HUES64 (cell line): ENCODE measurements around the gene SLC16A2.
"Not testable (repeated sequence)": the region's sequence is repeated elsewhere in the genome, so short reads cannot be mapped to it uniquely, and the experiment has no call there.

Experiments used
- H3K27ac ChIP-seq: 2 replicates; pipeline ENCODE4 v1.7.0; 2013; ENCODE audit warnings: low read depth, low read length, inconsistent platforms
- H3K27me3 ChIP-seq: 2 replicates; pipeline ENCODE4 v1.6.1; 2013; ENCODE audit warnings: mild to moderate bottlenecking, low read length; ENCODE audit not compliant: insufficient read depth
- H3K36me3 ChIP-seq: 2 replicates; pipeline ENCODE4 v1.6.1; 2013; ENCODE audit warnings: mild to moderate bottlenecking, low read length; ENCODE audit not compliant: insufficient read depth
- H3K4me1 ChIP-seq: 2 replicates; pipeline ENCODE4 v1.6.1; 2013; ENCODE audit warnings: mild to moderate bottlenecking, low read length, moderate library complexity; ENCODE audit not compliant: insufficient read depth
- H3K4me3 ChIP-seq: 2 replicates; pipeline ENCODE4 v1.5.1; 2013; ENCODE audit warnings: mild to moderate bottlenecking, low read length, moderate library complexity
- H3K9ac ChIP-seq: 2 replicates; pipeline ENCODE4 v1.6.1; 2013; ENCODE audit warnings: mild to moderate bottlenecking, low read depth, low read length
- H3K9me3 ChIP-seq: 2 replicates; pipeline ENCODE4 v1.6.1; 2013; ENCODE audit warnings: low read depth, low read length; ENCODE audit not compliant: insufficient read depth
- WGBS: fragments of 150-250, 120-280 bp; methylation state at CpG from one replicate; pipeline ENCODE4 v1.1.7; 2013; ENCODE audit warnings: missing lambda C conversion rate; 5-methylcytosine and 5-hydroxymethylcytosine counted together

Gene SLC16A2

DNA sequence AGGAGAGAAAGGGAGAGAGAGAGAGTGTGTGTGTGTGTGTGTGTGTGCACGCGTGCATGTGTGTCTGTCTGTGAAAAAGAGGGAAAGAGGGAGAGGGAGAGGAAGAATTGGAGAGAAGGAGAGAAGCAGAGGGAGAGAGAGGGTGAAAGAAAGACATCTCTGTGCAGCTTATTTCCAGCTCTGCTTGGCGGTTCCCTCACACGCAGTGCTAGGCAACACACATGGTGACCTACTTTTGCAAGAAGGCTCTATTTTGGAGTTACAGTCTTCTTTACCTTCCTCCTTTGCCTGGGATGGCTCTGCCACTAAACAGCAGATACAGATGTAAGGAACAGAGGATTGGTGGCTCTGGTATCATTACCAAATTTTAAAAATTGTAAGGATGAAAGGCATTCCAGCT is 40.1 kb downstream of the SLC16A2 start:
- WGBS = 89% methylated on average over 4 of the region's 4 CpGs
- H3K4me3 ChIP-seq = no peak overlapping the region
- no peaks in the 10 kb centered on the region for H3K9me3 ChIP-seq
- H3K27me3 ChIP-seq = no peaks in the 10 kb centered on the region
- H3K36me3 ChIP-seq = no peaks in the 10 kb centered on the region
- H3K27ac ChIP-seq = no peak overlapping the region
- no peak overlapping the region for H3K9ac ChIP-seq
- H3K4me1 ChIP-seq = no peaks in the 10 kb centered on the region; the same call in 1 of the 2 replicates

DNA sequence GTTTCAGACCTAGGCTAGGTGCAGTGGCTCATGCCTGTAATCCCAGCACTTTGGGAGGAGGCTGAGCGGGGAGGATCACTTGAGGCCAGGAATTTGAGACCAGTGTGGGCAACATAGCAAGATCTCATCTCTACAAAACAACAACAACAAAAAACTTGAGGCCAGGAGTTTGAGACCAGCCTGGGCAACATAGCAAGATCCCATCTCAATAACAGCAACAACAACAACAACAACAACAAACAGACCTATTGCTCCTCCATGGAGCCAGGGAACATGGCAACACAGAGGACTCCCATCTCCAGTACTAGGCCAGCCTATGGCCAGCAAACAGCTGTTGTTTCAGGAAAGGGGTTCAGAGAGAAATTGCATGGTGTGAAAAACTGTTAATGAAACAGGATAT is 43.4 kb downstream of the SLC16A2 start:
- H3K9me3 ChIP-seq = no peaks in the 10 kb centered on the region
- no peak overlapping the region for H3K27ac ChIP-seq
- no peaks in the 10 kb centered on the region for H3K27me3 ChIP-seq
- H3K4me3 ChIP-seq = no peak overlapping the region
- 100% methylated on average over 1 of the region's 1 CpG for WGBS
- no peaks in the 10 kb centered on the region for H3K4me1 ChIP-seq
- no peak overlapping the region for H3K9ac ChIP-seq
- no peaks in the 10 kb centered on the region for H3K36me3 ChIP-seq

DNA sequence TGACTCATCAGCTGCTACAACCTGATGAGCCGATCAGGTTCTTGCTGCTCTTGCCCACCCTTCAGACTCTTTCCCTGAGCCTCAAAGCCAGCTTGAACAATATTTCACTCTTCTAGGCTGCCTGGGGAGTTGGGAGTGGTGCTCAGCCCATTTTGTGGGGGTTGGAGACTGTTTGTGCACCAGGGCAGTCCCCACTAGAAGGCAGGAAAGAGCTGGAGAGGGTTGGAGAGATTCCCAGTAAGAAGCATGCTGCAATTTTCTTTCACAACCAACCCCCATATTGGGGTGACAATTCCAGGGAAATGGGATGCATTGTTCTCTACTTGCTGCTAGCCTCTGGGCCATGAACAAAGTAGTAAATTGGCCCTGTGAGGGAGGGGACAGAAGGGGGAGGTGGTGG is 44.1 kb downstream of the SLC16A2 start:
- H3K27me3 ChIP-seq = no peaks in the 10 kb centered on the region
- H3K27ac ChIP-seq = no peak overlapping the region
- no peaks in the 10 kb centered on the region for H3K4me1 ChIP-seq
- no peak overlapping the region for H3K9ac ChIP-seq
- H3K9me3 ChIP-seq = no peaks in the 10 kb centered on the region
- WGBS = 100% methylated on average over 1 of the region's 1 CpG
- no peak overlapping the region for H3K4me3 ChIP-seq
- H3K36me3 ChIP-seq = no peaks in the 10 kb centered on the region

DNA sequence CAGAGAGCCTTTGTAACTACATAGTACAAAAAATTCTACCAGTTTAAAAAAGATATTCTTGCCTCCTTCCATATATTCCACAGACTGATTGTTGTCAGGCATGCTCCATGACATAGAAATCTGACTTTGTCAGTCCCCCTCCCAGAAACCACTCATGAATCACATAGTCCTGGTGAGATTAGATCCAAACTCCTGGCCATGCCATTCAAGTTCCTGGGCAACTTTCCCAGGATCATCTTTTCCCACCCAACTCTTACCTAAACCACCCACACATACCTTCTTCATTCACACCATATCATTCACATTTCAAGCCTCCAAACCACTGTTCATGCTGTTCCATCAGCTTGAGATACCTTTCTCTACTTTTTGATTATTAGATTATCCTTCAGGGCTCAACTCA is 46.4 kb downstream of the SLC16A2 start:
- Histone ChIP-seq H3K36me3 (no peaks in the 10 kb centered on the region), H3K27me3 (no peaks in the 10 kb centered on the region), H3K9me3 (no peaks in the 10 kb centered on the region), H3K9ac (no peak overlapping the region), H3K4me3 (no peak overlapping the region), H3K27ac (no peak overlapping the region), H3K4me1 (no peaks in the 10 kb centered on the region)

DNA sequence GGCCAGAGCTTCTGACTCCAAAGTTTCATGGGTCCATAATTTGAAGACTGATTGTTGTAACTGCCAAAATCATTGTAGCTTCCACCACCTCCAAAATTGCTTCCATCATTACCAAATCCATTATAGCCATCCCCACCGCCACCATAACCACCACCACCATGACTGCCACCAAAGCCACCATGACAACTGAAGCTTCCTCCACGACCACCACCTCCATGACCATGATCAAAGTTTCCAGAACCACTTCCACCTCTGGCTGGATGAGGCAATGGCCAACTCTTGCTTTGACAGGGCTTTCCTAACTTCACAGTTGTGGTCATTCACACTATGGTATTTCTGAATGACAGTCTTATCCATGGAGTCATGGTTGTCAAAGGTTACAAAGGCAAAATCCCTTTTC is 51.8 kb downstream of the SLC16A2 start:
- not testable (repeated sequence) for H3K36me3 ChIP-seq, H3K27me3 ChIP-seq, H3K9me3 ChIP-seq, H3K9ac ChIP-seq, H3K4me3 ChIP-seq, H3K4me1 ChIP-seq, H3K27ac ChIP-seq
- WGBS = 95% methylated on average over 2 of the region's 2 CpGs

- no peak overlapping the region for H3K27ac ChIP-seq
- no peak overlapping the region for H3K9ac ChIP-seq
- H3K9me3 ChIP-seq = no peaks in the 10 kb centered on the region
- peaks cover 25% of the 10 kb centered on the region; the same call in 1 of the 2 replicates for H3K4me1 ChIP-seq
- no peaks in the 10 kb centered on the region for H3K27me3 ChIP-seq
- WGBS = 86% methylated on average over 1 of the region's 1 CpG
- no peak overlapping the region for H3K4me3 ChIP-seq
- H3K36me3 ChIP-seq = no peaks in the 10 kb centered on the region
Measured at GRCh38 chrX:74490247-74490646, 69.0 kb downstream of the SLC16A2 start.

- H3K9me3 ChIP-seq = no peaks in the 10 kb centered on the region
- no peaks in the 10 kb centered on the region for H3K36me3 ChIP-seq
- no peak overlapping the region for H3K9ac ChIP-seq
- H3K4me3 ChIP-seq = no peak overlapping the region
- 4% methylated on average over 3 of the region's 3 CpGs for WGBS
- H3K4me1 ChIP-seq = peaks cover 25% of the 10 kb centered on the region; the same call in 1 of the 2 replicates
- H3K27me3 ChIP-seq = no peaks in the 10 kb centered on the region
- peak overlapping the region; percentile 41; the same call in 1 of the 2 replicates for H3K27ac ChIP-seq
Measured at GRCh38 chrX:74492720-74493201, 71.5 kb downstream of the SLC16A2 start.

- no peaks in the 10 kb centered on the region for H3K9me3 ChIP-seq
- no peaks in the 10 kb centered on the region for H3K36me3 ChIP-seq
- WGBS = 35% methylated on average over 3 of the region's 3 CpGs
- H3K9ac ChIP-seq = no peak overlapping the region
- H3K4me1 ChIP-seq = peaks cover 25% of the 10 kb centered on the region; the same call in 1 of the 2 replicates
- no peaks in the 10 kb centered on the region for H3K27me3 ChIP-seq
- H3K4me3 ChIP-seq = no peak overlapping the region
- no peak overlapping the region; the same call in 1 of the 2 replicates for H3K27ac ChIP-seq
Measured at GRCh38 chrX:74493806-74494205, 72.5 kb downstream of the SLC16A2 start.

DNA sequence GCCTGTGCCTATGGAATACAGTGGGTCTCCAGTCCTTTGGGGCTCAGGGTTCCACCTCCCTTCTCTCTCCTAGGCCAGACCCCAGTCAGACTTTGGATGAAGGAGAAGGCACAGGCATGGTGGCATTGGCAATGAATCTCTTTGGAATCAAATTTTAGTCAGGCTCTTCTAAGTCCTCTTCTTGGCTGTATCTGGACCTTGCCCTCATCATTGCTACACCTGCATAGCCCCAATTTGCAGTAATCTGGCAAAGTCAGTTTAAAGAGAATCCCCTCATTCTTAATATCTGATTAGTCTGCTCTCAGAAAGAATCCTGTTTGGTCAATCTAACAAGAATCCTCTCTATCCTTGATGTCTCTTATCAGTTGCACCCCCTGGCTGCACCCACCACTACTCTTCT is 77.6 kb downstream of the SLC16A2 start:
- H3K27ac ChIP-seq = no peak overlapping the region

DNA sequence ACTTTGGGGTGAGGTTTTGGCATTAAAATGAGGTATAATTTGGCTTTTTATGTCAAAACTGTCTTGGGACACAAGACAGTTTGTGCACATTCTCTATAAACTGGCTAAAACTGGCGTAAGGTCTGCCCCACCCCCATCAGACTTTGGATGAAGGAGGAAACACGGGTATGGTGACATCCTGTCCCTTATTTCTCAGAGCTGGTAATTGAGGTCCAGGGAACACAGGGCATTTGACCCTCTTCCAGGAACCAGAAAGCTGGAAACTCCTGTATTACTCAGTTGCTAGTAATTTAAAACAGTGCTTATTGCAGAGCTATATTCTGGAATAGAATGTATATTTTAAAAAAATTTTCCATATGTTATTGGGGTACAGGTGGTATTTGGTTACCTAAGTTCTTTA is 78.8 kb downstream of the SLC16A2 start:
- Histone ChIP-seq H3K27me3 (no peaks in the 10 kb centered on the region), H3K9ac (no peak overlapping the region), H3K4me1 (no peaks in the 10 kb centered on the region), H3K27ac (no peak overlapping the region), H3K9me3 (no peaks in the 10 kb centered on the region), H3K4me3 (no peak overlapping the region), H3K36me3 (no peaks in the 10 kb centered on the region)
- WGBS = 82% methylated on average over 2 of the region's 2 CpGs

More for the DNA sequence above, 77.6 kb downstream of the SLC16A2 start:
- no peaks in the 10 kb centered on the region for H3K9me3 ChIP-seq
- 0 out of 2 replicates have a peak, but pooled peaks cover 2% of the 10 kb centered on the region for H3K4me1 ChIP-seq
- H3K4me3 ChIP-seq = no peak overlapping the region
- H3K9ac ChIP-seq = no peak overlapping the region
- no peaks in the 10 kb centered on the region for H3K36me3 ChIP-seq
- no peaks in the 10 kb centered on the region for H3K27me3 ChIP-seq

GRCh38 chrX:74500555-74500954 is 79.3 kb downstream of the SLC16A2 start:
- Histone ChIP-seq H3K9me3 (no peaks in the 10 kb centered on the region), H3K36me3 (no peaks in the 10 kb centered on the region)
- WGBS = 98% methylated on average over 2 of the region's 4 CpGs

DNA sequence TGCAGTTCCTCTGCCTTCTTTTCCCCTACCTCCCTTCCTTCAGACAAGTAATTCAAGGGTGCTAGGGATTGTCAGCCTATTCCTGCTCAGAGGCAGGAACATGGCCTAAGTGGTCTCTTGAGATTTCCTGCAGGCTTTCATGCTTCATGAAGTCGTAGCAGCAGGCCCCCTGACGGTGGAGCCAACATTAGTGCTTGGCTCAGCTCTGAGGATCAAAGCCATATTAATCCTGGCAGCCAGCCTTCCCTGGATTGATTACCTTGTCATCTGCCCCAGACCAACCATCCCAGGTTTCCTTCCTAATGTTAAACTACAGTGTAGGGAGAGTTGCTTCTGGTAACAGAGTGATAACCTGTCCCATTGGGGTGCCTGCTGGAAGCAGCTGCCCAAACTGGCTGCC is 84.1 kb downstream of the SLC16A2 start:
- Histone ChIP-seq H3K36me3 (no peaks in the 10 kb centered on the region), H3K27me3 (no peaks in the 10 kb centered on the region), H3K9ac (no peak overlapping the region), H3K4me1 (no peaks in the 10 kb centered on the region), H3K4me3 (no peak overlapping the region), H3K27ac (no peak overlapping the region), H3K9me3 (no peaks in the 10 kb centered on the region)
- 41% methylated on average over 2 of the region's 2 CpGs for WGBS

More at GRCh38 chrX:74500555-74500954, 79.3 kb downstream of the SLC16A2 start:
- Histone ChIP-seq H3K27me3 (no peaks in the 10 kb centered on the region), H3K27ac (no peak overlapping the region), H3K9ac (no peak overlapping the region), H3K4me1 (no peaks in the 10 kb centered on the region), H3K4me3 (no peak overlapping the region)
